Thoracic aorta (tissue), 2 donors: ENCODE results near the gene TBX10. TPM values are rescaled to one million over a fixed set of nuclear protein-coding genes. Genes with fewer than 3 reads are reported as not detected.
A peak's percentile ranks its signal among the peaks of the same experiment; 100 is the strongest.

Source experiments
- ATAC-seq: fragments of 150-250 bp; one replicate; pipeline ENCODE4 v1.8.0; 2017; ENCODE audit warnings: low read depth; ENCODE audit not compliant: insufficient number of reproducible peaks, low FRiP score
- DNase-seq: peaks from one replicate; pipeline ENCODE4 v3.0.0-alpha.2; 2020; ENCODE audit warnings: low spot score
- H3K27ac ChIP-seq, 2 donors: fragments of 200-600 bp; sonication (generic); 1 replicate in 1 of 2; 2 replicates in 1 of 2; pipeline ENCODE4 v1.5.1; 2016; ENCODE audit warnings: mild to moderate bottlenecking in 2 of 2, moderate library complexity in 2 of 2
- H3K27me3 ChIP-seq: fragments of 200-600 bp; sonication (generic); replicated peaks from 2 replicates; pipeline ENCODE4 v1.6.0; 2016; ENCODE audit warnings: mild to moderate bottlenecking; ENCODE audit not compliant: insufficient read depth
- H3K36me3 ChIP-seq: fragments of 200-600 bp; sonication (generic); one replicate; pipeline ENCODE4 v1.5.1; 2016
- H3K4me1 ChIP-seq, 2 donors: fragments of 200-600 bp; sonication (generic); 1 replicate in 1 of 2; 2 replicates in 1 of 2; pipeline versions ENCODE4 v1.5.1 to v1.6.0; 2016; ENCODE audit warnings: low read depth in 2 of 2, mild to moderate bottlenecking in 1 of 2; ENCODE audit not compliant: control insufficient read depth in 1 of 2
- H3K4me3 ChIP-seq: fragments of 200-600 bp; sonication (generic); 2 replicates; pipeline ENCODE4 v1.5.1; 2016; ENCODE audit warnings: mild to moderate bottlenecking
- H3K9me3 ChIP-seq: fragments of 200-600 bp; sonication (generic); 2 replicates; pipeline ENCODE4 v1.5.1; 2016
- CTCF ChIP-seq: fragments of 200-600 bp; sonication (generic); IDR thresholded peaks from one replicate; pipeline ENCODE4 v1.5.1; 2019; ENCODE audit warnings: antibody characterized with exemption
- total RNA-seq, 2 donors: library from RNA; depleted of rRNA; stranded (reverse); fragments of >200 nt; gene quantifications; one replicate each; pipeline versions ENCODE4 v1.1.0 to v1.2.3, GENCODE V29; 2016

TBX10 gene
- total RNA-seq, 2 donors from 2014 or later, result not detected

GRCh38 chr11:67615728-67616430 is 23.7 kb downstream of the TBX10 start:
- TF ChIP-seq CTCF, result no peak
- Histone ChIP-seq H3K27ac (no peak overlapping the region), H3K9me3 (no peaks in the 10 kb centered on the region), H3K4me1 (peaks cover 3 to 14% of the 10 kb centered on the region in 2 donors), H3K36me3 (peaks cover 5% of the 10 kb centered on the region), H3K4me3 (no peak overlapping the region), H3K27me3 (no peaks in the 10 kb centered on the region)
- DNase-seq (no peak), ATAC-seq (no peak)

- Histone ChIP-seq H3K36me3 (peaks cover 12% of the 10 kb centered on the region), H3K27me3 (no peaks in the 10 kb centered on the region), H3K4me1 (peaks cover 3 to 14% of the 10 kb centered on the region in 2 donors), H3K9me3 (no peaks in the 10 kb centered on the region), H3K4me3 (no peak overlapping the region), H3K27ac (no peak overlapping the region)
- TF ChIP-seq CTCF, result peak; percentile 37
- ATAC-seq (peak; percentile 6), DNase-seq (no peak)
These were observed 24.5 kb downstream of the TBX10 start for GRCh38 chr11:67614730-67615714.

DNA sequence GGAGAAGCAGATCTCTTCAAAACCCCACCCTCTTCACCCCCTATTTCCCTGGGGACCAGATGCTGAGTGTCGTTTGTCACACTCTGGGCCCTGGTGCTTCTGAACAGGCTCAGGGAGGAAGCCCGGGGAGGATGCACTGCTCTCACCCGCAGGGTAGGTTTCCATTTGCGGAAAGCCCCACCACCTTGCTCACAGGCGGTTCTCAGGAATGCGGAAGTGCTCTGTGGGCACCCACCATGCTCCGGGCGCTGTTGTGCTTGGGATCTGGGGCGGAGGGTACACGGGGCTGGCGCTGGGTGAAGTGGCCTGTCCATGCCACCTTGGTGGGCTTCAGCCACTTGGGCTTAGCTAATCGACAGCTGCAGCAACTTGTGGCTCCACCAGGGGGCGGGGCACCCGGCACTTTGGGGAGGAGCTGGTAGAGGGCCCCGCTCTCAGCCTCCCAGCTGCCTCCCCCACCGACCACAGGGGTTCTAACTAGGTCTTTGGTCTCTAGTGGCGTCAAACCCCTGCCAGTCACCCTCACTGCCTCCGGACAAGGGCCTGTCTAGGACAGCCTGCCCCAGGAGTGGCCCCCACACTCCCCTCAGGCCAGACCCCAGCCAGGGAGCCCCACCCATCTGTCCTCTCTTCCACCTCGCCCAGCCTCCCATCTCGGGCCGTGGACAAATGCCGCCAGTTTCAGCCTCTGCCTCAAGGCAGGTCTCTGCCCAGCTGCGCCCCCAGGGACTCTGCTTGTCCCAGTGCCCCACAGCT is 25.4 kb downstream of the TBX10 start:
- H3K36me3 ChIP-seq, result peaks cover 17% of the 10 kb centered on the region
- peak; percentile 74 for TF ChIP-seq CTCF
- H3K27ac ChIP-seq, result peak overlapping the region in 1 of 2 donors; percentile 38
- H3K4me1 ChIP-seq, result peaks cover 3 to 14% of the 10 kb centered on the region in 2 donors
- H3K4me3 ChIP-seq, result peak overlapping the region; percentile 73
- ATAC-seq, result no peak
- H3K27me3 ChIP-seq, result no peaks in the 10 kb centered on the region
- no peaks in the 10 kb centered on the region for H3K9me3 ChIP-seq
- no peak for DNase-seq

DNA sequence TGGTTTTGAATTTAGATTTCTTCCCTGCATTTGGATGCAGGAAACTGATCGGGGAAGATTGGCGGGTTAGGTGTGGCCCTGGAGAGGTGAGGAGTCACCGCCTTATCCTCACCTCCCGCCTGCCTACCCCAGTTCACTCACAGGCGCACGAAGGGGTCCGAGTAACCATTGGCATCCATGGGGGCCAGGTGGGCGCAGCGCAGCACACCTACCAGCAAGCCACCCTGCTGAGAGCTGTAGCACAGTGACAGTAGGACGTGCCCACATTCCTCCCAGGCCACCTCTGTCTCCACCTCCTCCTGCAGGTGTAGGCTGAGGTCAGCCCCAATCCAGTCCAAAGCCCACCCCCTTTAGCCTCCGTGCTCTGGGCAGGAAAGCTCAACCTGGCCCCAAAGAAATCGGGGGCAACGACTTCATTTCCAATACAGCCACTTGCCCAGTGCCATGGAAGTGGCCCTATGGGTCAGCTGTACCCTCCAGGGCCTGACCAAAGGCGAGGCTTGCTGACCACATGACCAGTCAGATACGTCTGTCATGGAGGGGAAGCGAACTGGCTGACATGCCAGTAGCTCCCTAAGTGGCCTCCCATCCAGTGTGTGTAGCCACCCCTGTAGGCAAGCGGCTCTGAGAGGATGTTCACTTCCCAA is 26.1 kb downstream of the TBX10 start:
- Histone ChIP-seq H3K36me3 (peaks cover 19% of the 10 kb centered on the region), H3K4me3 (peak overlapping the region; percentile 73), H3K27me3 (no peaks in the 10 kb centered on the region), H3K4me1 (peaks cover 3 to 14% of the 10 kb centered on the region in 2 donors), H3K9me3 (no peaks in the 10 kb centered on the region), H3K27ac (peak overlapping the region in 1 of 2 donors; percentile 38)
- DNase-seq (no peak), ATAC-seq (no peak)
- no peak for TF ChIP-seq CTCF
